ENCODE results near the gene NEMP2. TPM values are rescaled to one million over a fixed set of nuclear protein-coding genes. Genes with fewer than 3 reads are reported as not detected.

The NEMP2 gene
- total and polyA plus RNA-seq, 8 donors: 8.1 to 22.8 (median 14.0) TPM

GRCh38 chr2:190575263-190575662 lies 40.7 kb upstream of the NEMP2 start:
- H3K27me3 ChIP-seq: no peaks in the 10 kb centered on the region
- no peaks in the 10 kb centered on the region for H3K36me3 ChIP-seq
- DNase-seq: no peak
- ATAC-seq: no peak
- intact Hi-C loops (cut with DNase I): no loop called here
- H3K27ac ChIP-seq: no peak overlapping the region
- no peaks in the 10 kb centered on the region for H3K9me3 ChIP-seq
- TF ChIP-seq CTCF (IDR thresholded peaks at IDR 0.05): no peak
- no peak overlapping the region for H3K4me3 ChIP-seq
- H3K4me1 ChIP-seq: peaks cover 8 to 15% of the 10 kb centered on the region in 2 donors

GRCh38 chr2:190574169-190574568 lies 39.6 kb upstream of the NEMP2 start:
- Histone ChIP-seq H3K9me3 (no peaks in the 10 kb centered on the region), H3K27ac (no peak overlapping the region), H3K4me3 (no peak overlapping the region), H3K4me1 (peaks cover 8 to 12% of the 10 kb centered on the region in 2 donors), H3K27me3 (no peaks in the 10 kb centered on the region), H3K36me3 (no peaks in the 10 kb centered on the region)
- DNase-seq: no peak
- TF ChIP-seq CTCF (IDR thresholded peaks at IDR 0.05): no peak
- no peak for ATAC-seq
- intact Hi-C loops (cut with DNase I): no loop called here

GRCh38 chr2:190572246-190572645 lies 37.7 kb upstream of the NEMP2 start:
- H3K4me3 ChIP-seq: no peak overlapping the region
- DNase-seq: no peak
- no peak for ATAC-seq
- H3K9me3 ChIP-seq: peaks cover 0 to 11% of the 10 kb centered on the region in 2 donors
- no peaks in the 10 kb centered on the region for H3K27me3 ChIP-seq
- no peaks in the 10 kb centered on the region for H3K4me1 ChIP-seq
- intact Hi-C loops (cut with DNase I): no loop called here
- H3K36me3 ChIP-seq: no peaks in the 10 kb centered on the region
- no peak for TF ChIP-seq CTCF (IDR thresholded peaks at IDR 0.05)
- no peak overlapping the region for H3K27ac ChIP-seq

- TF ChIP-seq CTCF (IDR thresholded peaks at IDR 0.05): no peak
- Histone ChIP-seq H3K27me3 (no peaks in the 10 kb centered on the region), H3K27ac (no peak overlapping the region), H3K4me3 (no peak overlapping the region), H3K9me3 (peaks cover 0 to 12% of the 10 kb centered on the region in 2 donors), H3K36me3 (no peaks in the 10 kb centered on the region), H3K4me1 (no peaks in the 10 kb centered on the region)
- ATAC-seq (no peak), DNase-seq (no peak)
- intact Hi-C loops (cut with DNase I): no loop called here
Observed at GRCh38 chr2:190571686-190572085, 37.2 kb upstream of the NEMP2 start.

- DNase-seq (no peak), ATAC-seq (no peak)
- H3K9me3 ChIP-seq: peaks cover 0 to 12% of the 10 kb centered on the region in 2 donors
- TF ChIP-seq CTCF (IDR thresholded peaks at IDR 0.05): no peak
- H3K27me3 ChIP-seq: no peaks in the 10 kb centered on the region
- H3K4me1 ChIP-seq: no peaks in the 10 kb centered on the region
- intact Hi-C loops (cut with DNase I): no loop called here
- no peak overlapping the region for H3K4me3 ChIP-seq
- no peaks in the 10 kb centered on the region for H3K36me3 ChIP-seq
- H3K27ac ChIP-seq: no peak overlapping the region
Observed at GRCh38 chr2:190570871-190571270, 36.3 kb upstream of the NEMP2 start.

Measured in left lung (tissue), 10 donors.